Chondrocyte (in vitro differentiated cells): ENCODE data around the gene ARSI. TPM values are rescaled to one million over a fixed set of nuclear protein-coding genes. Genes with fewer than 3 reads are reported as not detected.

Experiments
- DNase-seq: peaks from one replicate; pipeline ENCODE4 v3.0.0; 2021; ENCODE audit warnings: mixed read lengths, low spot score
- H3K27ac Mint-ChIP-seq: one replicate; pipeline ENCODE4 v1.8.0; 2021; ENCODE audit warnings: mild to moderate bottlenecking, moderate library complexity, mixed read lengths; ENCODE audit not compliant: unreplicated experiment
- H3K27me3 Mint-ChIP-seq: 2 replicates; pipeline ENCODE4 v1.8.0; 2021; ENCODE audit warnings: low read depth, mixed read lengths
- H3K36me3 Mint-ChIP-seq: 2 replicates; pipeline ENCODE4 v1.8.0; 2021; ENCODE audit warnings: low read depth, mixed read lengths
- H3K4me1 Mint-ChIP-seq: 2 replicates; pipeline ENCODE4 v1.8.0; 2021; ENCODE audit warnings: low read depth, mild to moderate bottlenecking, mixed read lengths
- H3K4me3 Mint-ChIP-seq: one replicate; pipeline ENCODE4 v1.8.0; 2021; ENCODE audit warnings: mild to moderate bottlenecking, moderate library complexity, mixed read lengths; ENCODE audit not compliant: unreplicated experiment
- H3K9me3 Mint-ChIP-seq: 2 replicates; pipeline ENCODE4 v1.8.0; 2021; ENCODE audit warnings: low read depth, mixed read lengths
- CTCF ChIP-seq: fragments of 200-600 bp; sonication (generic); IDR thresholded peaks from 2 replicates; pipeline ENCODE4 v1.5.0; 2021; ENCODE audit warnings: antibody characterized with exemption, mild to moderate bottlenecking, moderate library complexity
- total RNA-seq: library from RNA; stranded (reverse); gene quantifications from 3 replicates; pipeline ENCODE4 v1.2.1, GENCODE V29; 2021

The ARSI gene
- total RNA-seq, 1 donor from 2014 or later, result 2.4 TPM

GRCh38 chr5:150246429-150246828, 56.3 kb downstream of the ARSI start:
- H3K36me3 Mint-ChIP-seq, result peaks cover 2% of the 10 kb centered on the region
- no peak overlapping the region for H3K27ac Mint-ChIP-seq
- H3K9me3 Mint-ChIP-seq, result no peaks in the 10 kb centered on the region
- no peak overlapping the region for H3K4me3 Mint-ChIP-seq
- no peak for TF ChIP-seq CTCF
- no peak for DNase-seq
- peaks cover 7% of the 10 kb centered on the region for H3K4me1 Mint-ChIP-seq
- peaks cover 7% of the 10 kb centered on the region for H3K27me3 Mint-ChIP-seq

Other genes starting within 250 kb of the ARSI start
- gene CSF1R, start 216.4 kb downstream of the ARSI start, total RNA-seq, result 0.62 to 1.7 TPM (median 0.65 TPM) in 3 replicates
- 331 to 532 TPM (median 499 TPM) in 3 replicates for gene PDGFRB, start 147.1 kb downstream of the ARSI start, total RNA-seq
- 0.44 to 0.57 TPM in 2 of 3 replicates, not detected in the other for gene CDX1, start 136.1 kb downstream of the ARSI start, total RNA-seq
- gene SLC6A7, start 112.8 kb downstream of the ARSI start, total RNA-seq, result 0.15 TPM in 1 of 3 replicates, not detected in the others
- gene CAMK2A, start 13.1 kb downstream of the ARSI start, total RNA-seq, result 0.24 TPM in 1 of 3 replicates, not detected in the others
- gene TCOF1, start 54.8 kb upstream of the ARSI start, total RNA-seq, result 19.0 to 24.6 TPM (median 20.8 TPM) in 3 replicates
- gene CD74, start 110.0 kb upstream of the ARSI start, total RNA-seq, result not detected in 3 replicates
- 1,092 to 1,234 TPM (median 1,121 TPM) in 3 replicates for gene RPS14, start 146.8 kb upstream of the ARSI start, total RNA-seq
- 223 to 229 TPM (median 228 TPM) in 3 replicates for gene NDST1, start 205.2 kb upstream of the ARSI start, total RNA-seq